ENCODE results near the gene PLCL2. TPM values are rescaled to one million over a fixed set of nuclear protein-coding genes. Genes with fewer than 3 reads are reported as not detected.

The PLCL2 gene
- total and polyA plus RNA-seq, 2 experiments from 2014 or later: 1.6 to 9.7 TPM

GRCh38 chr3:17081520-17081919, 196.8 kb downstream of the PLCL2 start:
- no peaks in the 10 kb centered on the region for H3K9me2 ChIP-seq (ENCODE audit: insufficient read depth)
- H3K4me3 ChIP-seq: no peak overlapping the region
- no peaks in the 10 kb centered on the region for H3K27me3 ChIP-seq (ENCODE audit: insufficient read depth)
- TF ChIP-seq EZH2phosphoT487 (IDR thresholded peaks at IDR 0.05; ENCODE audit: unreplicated experiment) (no peak), NANOG (IDR thresholded peaks at IDR 0.05; ENCODE audit: borderline replicate concordance) (no peak), ZNF462 (CRISPR knock-in tag; IDR thresholded peaks at IDR 0.05) (no peak), POLR2AphosphoS5 (IDR thresholded peaks at IDR 0.05; ENCODE audit: low read depth) (no peak), JUNB (IDR thresholded peaks at IDR 0.05; ENCODE audit: unreplicated experiment) (no peak), ZNF331 (CRISPR knock-in tag; IDR thresholded peaks at IDR 0.05; ENCODE audit: low read depth) (no peak), ZNF114 (CRISPR knock-in tag; IDR thresholded peaks at IDR 0.05) (no peak), CREB1 (CRISPR knock-in tag; IDR thresholded peaks at IDR 0.05; ENCODE audit: low read depth) (no peak), CTCF (conservative IDR thresholded peaks at IDR 0.05; ENCODE audit: low read depth in 2 of 2) (no peak), REST (IDR thresholded peaks at IDR 0.05; ENCODE audit: unreplicated experiment) (no peak), EZH2 (IDR thresholded peaks at IDR 0.05; ENCODE audit: low read depth, unreplicated experiment) (no peak), STAT1 (IDR thresholded peaks at IDR 0.05; ENCODE audit: unreplicated experiment) (no peak)
- TF ChIP-seq, protein P1, sequence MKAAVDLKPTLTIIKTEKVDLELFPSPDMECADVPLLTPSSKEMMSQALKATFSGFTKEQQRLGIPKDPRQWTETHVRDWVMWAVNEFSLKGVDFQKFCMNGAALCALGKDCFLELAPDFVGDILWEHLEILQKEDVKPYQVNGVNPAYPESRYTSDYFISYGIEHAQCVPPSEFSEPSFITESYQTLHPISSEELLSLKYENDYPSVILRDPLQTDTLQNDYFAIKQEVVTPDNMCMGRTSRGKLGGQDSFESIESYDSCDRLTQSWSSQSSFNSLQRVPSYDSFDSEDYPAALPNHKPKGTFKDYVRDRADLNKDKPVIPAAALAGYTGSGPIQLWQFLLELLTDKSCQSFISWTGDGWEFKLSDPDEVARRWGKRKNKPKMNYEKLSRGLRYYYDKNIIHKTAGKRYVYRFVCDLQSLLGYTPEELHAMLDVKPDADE (IDR thresholded peaks at IDR 0.05): no peak
- Mint-ChIP-seq H3K4me1 (no peaks in the 10 kb centered on the region), H3K27ac (peak overlapping the region; percentile 19; the same call in 1 of the 2 replicates), H3K4me3 (no peak overlapping the region), H3K36me3 (ENCODE audit: low read depth) (peaks cover 4% of the 10 kb centered on the region; the same call in 2 of the 3 replicates), H3K27me3 (ENCODE audit: insufficient read depth, low read depth, poor library complexity) (no peaks in the 10 kb centered on the region), H3K9me3 (no peaks in the 10 kb centered on the region; the same call in 2 of the 3 replicates)
- no peaks in the 10 kb centered on the region for H4K20me1 ChIP-seq (replicated peaks; ENCODE audit: insufficient read depth)
- DNase-seq (ENCODE audit: low spot score) (no peak), ATAC-seq (no peak)
- H3F3A ChIP-seq (replicated peaks; ENCODE audit: low read depth): no peaks in the 10 kb centered on the region
- H3K79me2 ChIP-seq (replicated peaks; ENCODE audit: insufficient read depth): no peaks in the 10 kb centered on the region
- no peaks in the 10 kb centered on the region; the same call in 1 of the 2 replicates for H3K36me3 ChIP-seq (ENCODE audit: insufficient read depth)
- H3K27ac ChIP-seq (ENCODE audit: low read depth): no peak overlapping the region
- no peak overlapping the region for H2AFZ ChIP-seq
- no peaks in the 10 kb centered on the region for H3K4me1 ChIP-seq (ENCODE audit: insufficient read depth)
- H3K4me2 ChIP-seq: no peak overlapping the region

All from GM23338 (cell line).